HUES6 (cell line): ENCODE data around the gene MACROD1.

Experiments used
- H3K27ac ChIP-seq: 2 replicates; pipeline ENCODE4 v1.7.0; 2013; ENCODE audit warnings: low read depth, mild to moderate bottlenecking, low read length, inconsistent platforms
- H3K27me3 ChIP-seq: 2 replicates; pipeline ENCODE4 v1.6.1; 2013; ENCODE audit warnings: low read length; ENCODE audit not compliant: control insufficient read depth, insufficient read depth
- H3K36me3 ChIP-seq: 2 replicates; pipeline ENCODE4 v1.6.1; 2013; ENCODE audit warnings: low read length; ENCODE audit not compliant: control insufficient read depth, insufficient read depth
- H3K4me1 ChIP-seq: 2 replicates; pipeline ENCODE4 v1.6.1; 2013; ENCODE audit warnings: low read length; ENCODE audit not compliant: control insufficient read depth, insufficient read depth
- H3K4me3 ChIP-seq: 2 replicates; pipeline ENCODE4 v1.5.1; 2013; ENCODE audit warnings: low read depth, low read length
- H3K9ac ChIP-seq: one replicate; pipeline ENCODE4 v1.6.1; 2013; ENCODE audit warnings: mild to moderate bottlenecking, low read length
- H3K9me3 ChIP-seq: 2 replicates; pipeline ENCODE4 v1.6.1; 2013; ENCODE audit warnings: low read depth, low read length; ENCODE audit not compliant: control insufficient read depth, insufficient read depth

Gene MACROD1

GRCh38 chr11:64165842-64166635 is at the start of gene MACROD1:
TSS of gene MACROD1 (minus strand) at chr11:64166113. CDS start at chr11:64165994, 119 bp downstream.
- H3K27me3 ChIP-seq, result no peaks in the 10 kb centered on the region
- peak within 1 kb of the TSS; percentile 56 for H3K27ac ChIP-seq
- peaks cover 9% of the 10 kb centered on the region for H3K4me1 ChIP-seq
- peak within 1 kb of the TSS; percentile 74 for H3K9ac ChIP-seq
- H3K36me3 ChIP-seq, result 0 out of 2 replicates have a peak, but pooled peaks cover 3% of the 10 kb centered on the region
- H3K9me3 ChIP-seq, result no peaks in the 10 kb centered on the region
- H3K4me3 ChIP-seq, result peak within 1 kb of the TSS; percentile 57

- H3K4me1 ChIP-seq, result peaks cover 8% of the 10 kb centered on the region; the same call in 1 of the 2 replicates
- no peak overlapping the region for H3K4me3 ChIP-seq
- no peaks in the 10 kb centered on the region for H3K27me3 ChIP-seq
- H3K9me3 ChIP-seq, result no peaks in the 10 kb centered on the region
- H3K36me3 ChIP-seq, result peaks cover 50% of the 10 kb centered on the region
- no peak overlapping the region for H3K9ac ChIP-seq
- no peak overlapping the region for H3K27ac ChIP-seq
Observed at GRCh38 chr11:64211181-64211872, 45.4 kb upstream of the MACROD1 start.

- Histone ChIP-seq H3K27me3 (no peaks in the 10 kb centered on the region), H3K36me3 (peaks cover 59% of the 10 kb centered on the region), H3K9me3 (no peaks in the 10 kb centered on the region), H3K4me1 (peaks cover 8% of the 10 kb centered on the region; the same call in 1 of the 2 replicates), H3K4me3 (no peak overlapping the region), H3K27ac (no peak overlapping the region), H3K9ac (no peak overlapping the region)
Observed at GRCh38 chr11:64210301-64211020, 44.5 kb upstream of the MACROD1 start.

GRCh38 chr11:64209563-64209843 is 43.6 kb upstream of the MACROD1 start:
- H3K9ac ChIP-seq, result no peak overlapping the region
- peaks cover 8% of the 10 kb centered on the region; the same call in 1 of the 2 replicates for H3K4me1 ChIP-seq
- H3K36me3 ChIP-seq, result peaks cover 61% of the 10 kb centered on the region
- no peaks in the 10 kb centered on the region for H3K9me3 ChIP-seq
- no peaks in the 10 kb centered on the region for H3K27me3 ChIP-seq
- H3K4me3 ChIP-seq, result no peak overlapping the region
- no peak overlapping the region for H3K27ac ChIP-seq

GRCh38 chr11:64208796-64209562 is 43.1 kb upstream of the MACROD1 start:
- no peak overlapping the region for H3K4me3 ChIP-seq
- no peak overlapping the region for H3K9ac ChIP-seq

GRCh38 chr11:64208086-64208795 is 42.3 kb upstream of the MACROD1 start:
- Histone ChIP-seq H3K4me1 (peaks cover 8% of the 10 kb centered on the region; the same call in 1 of the 2 replicates), H3K27me3 (no peaks in the 10 kb centered on the region), H3K9ac (no peak overlapping the region), H3K36me3 (peaks cover 73% of the 10 kb centered on the region), H3K9me3 (no peaks in the 10 kb centered on the region), H3K27ac (no peak overlapping the region), H3K4me3 (no peak overlapping the region)

More at GRCh38 chr11:64208796-64209562, 43.1 kb upstream of the MACROD1 start:
- no peaks in the 10 kb centered on the region for H3K9me3 ChIP-seq
- H3K36me3 ChIP-seq, result peaks cover 66% of the 10 kb centered on the region
- no peak overlapping the region for H3K27ac ChIP-seq
- H3K4me1 ChIP-seq, result peaks cover 8% of the 10 kb centered on the region; the same call in 1 of the 2 replicates
- H3K27me3 ChIP-seq, result no peaks in the 10 kb centered on the region

GRCh38 chr11:64207256-64208085 is 41.6 kb upstream of the MACROD1 start:
- Histone ChIP-seq H3K4me1 (peaks cover 8% of the 10 kb centered on the region; the same call in 1 of the 2 replicates), H3K27me3 (no peaks in the 10 kb centered on the region), H3K4me3 (no peak overlapping the region), H3K9ac (peak overlapping the region; percentile 46), H3K36me3 (peaks cover 79% of the 10 kb centered on the region), H3K27ac (no peak overlapping the region; the same call in 1 of the 2 replicates), H3K9me3 (no peaks in the 10 kb centered on the region)

- Histone ChIP-seq H3K36me3 (peaks cover 78% of the 10 kb centered on the region), H3K9ac (peak within 1 kb of the TSS; percentile 46), H3K9me3 (no peaks in the 10 kb centered on the region), H3K4me1 (peaks cover 8% of the 10 kb centered on the region; the same call in 1 of the 2 replicates), H3K27me3 (no peaks in the 10 kb centered on the region), H3K27ac (no peak within 1 kb of the TSS; the same call in none of the 2 replicates), H3K4me3 (no peak within 1 kb of the TSS)
Observed at GRCh38 chr11:64206457-64207255, 40.7 kb upstream of the MACROD1 start, which contains the start of gene FERMT3. TSS of gene FERMT3 (plus strand) at chr11:64206721. CDS start at chr11:64207365, 644 bp downstream.

GRCh38 chr11:64204464-64204989 is 38.6 kb upstream of the MACROD1 start:
- Histone ChIP-seq H3K9me3 (no peaks in the 10 kb centered on the region), H3K36me3 (peaks cover 88% of the 10 kb centered on the region), H3K27ac (no peak overlapping the region), H3K4me3 (no peak overlapping the region), H3K4me1 (peaks cover 8% of the 10 kb centered on the region; the same call in 1 of the 2 replicates), H3K27me3 (no peaks in the 10 kb centered on the region), H3K9ac (no peak overlapping the region)
